HEK293 (cell line): ENCODE results near the gene ASAP2.
A peak's percentile ranks its signal among the peaks of the same experiment; 100 is the strongest.

Experiments used
- CTCF ChIA-PET: fragments of 350-600 bp; formaldehyde crosslinking; extraction: SDS; loops from one replicate; lab custom pipeline; 2021; ENCODE audit warnings: antibody characterized with exemption; lab: Yijun Ruan, JAX
- POLR2A ChIA-PET: fragments of 300-600 bp; formaldehyde crosslinking; extraction: SDS; loops from one replicate; lab custom pipeline; 2020; ENCODE audit warnings: antibody characterized with exemption, inconsistent platforms; lab: Yijun Ruan, JAX
- H3K27ac ChIP-seq: fragments of 200-500 bp; sonication (Bioruptor generic); 2 replicates; pipeline ENCODE4 v1.5.1; 2014; ENCODE audit warnings: low read depth, low read length, control low read depth, inconsistent platforms; ENCODE audit errors: extremely low read depth
- H3K36me3 ChIP-seq, 2 experiments: fragments of 200-500 bp in 1 of 2; sonication (Bioruptor generic) in 1 of 2; 1 replicate in 1 of 2; 2 replicates in 1 of 2; pipeline ENCODE4 v1.5.1; 2014 to 2017; ENCODE audit warnings: inconsistent platforms in 2 of 2, low read length in 2 of 2; ENCODE audit not compliant: control insufficient read depth in 2 of 2, insufficient read depth in 1 of 2
- H3K4me1 ChIP-seq: fragments of 200-500 bp; sonication (Bioruptor generic); 2 replicates; pipeline ENCODE4 v1.5.1; 2014; ENCODE audit warnings: mild to moderate bottlenecking, low read length, inconsistent platforms; ENCODE audit not compliant: control insufficient read depth, insufficient read depth
- H3K4me3 ChIP-seq: 2 replicates; pipeline ENCODE4 v1.5.1; 2011; ENCODE audit warnings: low read depth, mild to moderate bottlenecking, control low read depth, low read length, moderate library complexity
- H3K9me3 ChIP-seq: fragments of 200-500 bp; sonication (Bioruptor generic); 2 replicates; pipeline ENCODE4 v1.5.1; 2014; ENCODE audit warnings: low read depth, low read length, inconsistent platforms; ENCODE audit not compliant: control insufficient read depth, insufficient read depth
- BCL6B ChIP-seq: fragments of 450-650 bp; formaldehyde crosslinking; IDR thresholded peaks from 2 replicates; pipeline ENCODE4 v1.5.1; 2017; ENCODE audit warnings: missing biosample characterization, missing genetic modification characterization
- CTCF ChIP-seq: fragments of 450-650 bp; formaldehyde crosslinking; IDR thresholded peaks from 2 replicates; pipeline ENCODE4 v1.5.1; 2016; ENCODE audit warnings: missing biosample characterization, missing genetic modification characterization
- EGR2 ChIP-seq: fragments of 450-650 bp; formaldehyde crosslinking; IDR thresholded peaks from 2 replicates; pipeline ENCODE4 v1.5.1; 2016; ENCODE audit warnings: low read depth, missing biosample characterization, missing genetic modification characterization
- SCRT1 ChIP-seq: fragments of 450-650 bp; formaldehyde crosslinking; IDR thresholded peaks from 2 replicates; pipeline ENCODE4 v1.5.1; 2016; ENCODE audit warnings: missing biosample characterization, missing genetic modification characterization, borderline replicate concordance
- SP7 ChIP-seq: fragments of 450-650 bp; formaldehyde crosslinking; IDR thresholded peaks from 2 replicates; pipeline ENCODE4 v1.5.1; 2016; ENCODE audit warnings: missing biosample characterization, missing genetic modification characterization
- ZBTB17 ChIP-seq: fragments of 450-650 bp; formaldehyde crosslinking; IDR thresholded peaks from 2 replicates; pipeline ENCODE4 v1.5.1; 2016; ENCODE audit warnings: missing biosample characterization, missing genetic modification characterization
- ZFHX2 ChIP-seq: fragments of 450-650 bp; formaldehyde crosslinking; conservative IDR thresholded peaks from 2 replicates; pipeline ENCODE4 v1.5.1; 2016; ENCODE audit warnings: missing biosample characterization, missing genetic modification characterization
- ZNF138 ChIP-seq: fragments of 450-650 bp; formaldehyde crosslinking; IDR thresholded peaks from 2 replicates; pipeline ENCODE4 v1.5.1; 2016; ENCODE audit warnings: missing biosample characterization, missing genetic modification characterization, borderline replicate concordance
- ZNF24 ChIP-seq: fragments of 450-650 bp; formaldehyde crosslinking; IDR thresholded peaks from 2 replicates; pipeline ENCODE4 v1.5.1; 2016; ENCODE audit warnings: missing biosample characterization, missing genetic modification characterization
- ZNF362 ChIP-seq: fragments of 450-650 bp; formaldehyde crosslinking; IDR thresholded peaks from 2 replicates; pipeline ENCODE4 v1.5.1; 2016; ENCODE audit warnings: missing biosample characterization, missing genetic modification characterization
- ZNF558 ChIP-seq: fragments of 450-650 bp; formaldehyde crosslinking; IDR thresholded peaks from 2 replicates; pipeline ENCODE4 v1.5.1; 2016; ENCODE audit warnings: missing biosample characterization, missing genetic modification characterization
- ZNF624 ChIP-seq: fragments of 450-650 bp; formaldehyde crosslinking; IDR thresholded peaks from 2 replicates; pipeline ENCODE4 v1.5.1; 2017; ENCODE audit warnings: missing biosample characterization, missing genetic modification characterization
- ZNF654 ChIP-seq: fragments of 450-650 bp; formaldehyde crosslinking; IDR thresholded peaks from 2 replicates; pipeline ENCODE4 v1.5.1; 2016; ENCODE audit warnings: low read depth, missing biosample characterization, missing genetic modification characterization
- ZNF660 ChIP-seq: fragments of 450-650 bp; IDR thresholded peaks from 2 replicates; pipeline ENCODE4 v1.5.1; 2018; ENCODE audit warnings: missing biosample characterization, mild to moderate bottlenecking, missing genetic modification characterization
- ZNF701 ChIP-seq: fragments of 450-650 bp; formaldehyde crosslinking; IDR thresholded peaks from 2 replicates; pipeline ENCODE4 v1.5.1; 2016; ENCODE audit warnings: missing biosample characterization, missing genetic modification characterization
- ZSCAN30 ChIP-seq: fragments of 450-650 bp; IDR thresholded peaks from 2 replicates; pipeline ENCODE4 v1.5.1; 2018; ENCODE audit warnings: missing biosample characterization, mild to moderate bottlenecking, missing genetic modification characterization, moderate library complexity
- TF ChIP-seq, protein P1 (sequence below): fragments of 450-650 bp; formaldehyde crosslinking; IDR thresholded peaks from 2 replicates; pipeline ENCODE4 v1.5.1; 2016; ENCODE audit warnings: missing biosample characterization, missing genetic modification characterization
- TF ChIP-seq, protein P2 (sequence below): fragments of 450-650 bp; formaldehyde crosslinking; IDR thresholded peaks from 2 replicates; pipeline ENCODE4 v1.5.1; 2016; ENCODE audit warnings: missing biosample characterization, missing genetic modification characterization, borderline replicate concordance

Gene ASAP2

GRCh38 chr2:9332853-9333245 lies 126.2 kb downstream of the ASAP2 start:
- Histone ChIP-seq H3K4me3 (no peak overlapping the region), H3K4me1 (peaks cover 11% of the 10 kb centered on the region), H3K9me3 (no peaks in the 10 kb centered on the region), H3K27ac (no peak overlapping the region), H3K36me3 (peaks cover 0 to 23% of the 10 kb centered on the region in 2 experiments; a peak in 1 of 3 replicates)
- ChIA-PET CTCF (interaction anchor here (0.7 to 2.9 kb wide), 8 partner anchors 9 to 191 kb away, joined by 3 to 20 read pairs (median 5); no protein-coding TSS in a partner anchor), POLR2A (interaction anchor here (0.6 kb wide), 1 partner anchor 137 kb away, joined by 3 read pairs; no protein-coding TSS in a partner anchor)
- TF ChIP-seq, protein P1, sequence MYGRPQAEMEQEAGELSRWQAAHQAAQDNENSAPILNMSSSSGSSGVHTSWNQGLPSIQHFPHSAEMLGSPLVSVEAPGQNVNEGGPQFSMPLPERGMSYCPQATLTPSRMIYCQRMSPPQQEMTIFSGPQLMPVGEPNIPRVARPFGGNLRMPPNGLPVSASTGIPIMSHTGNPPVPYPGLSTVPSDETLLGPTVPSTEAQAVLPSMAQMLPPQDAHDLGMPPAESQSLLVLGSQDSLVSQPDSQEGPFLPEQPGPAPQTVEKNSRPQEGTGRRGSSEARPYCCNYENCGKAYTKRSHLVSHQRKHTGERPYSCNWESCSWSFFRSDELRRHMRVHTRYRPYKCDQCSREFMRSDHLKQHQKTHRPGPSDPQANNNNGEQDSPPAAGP (tag by site-specific recombination) = no peak
- TF ChIP-seq SCRT1 (tag by site-specific recombination) (no peak), SP7 (tag by site-specific recombination) (no peak)

- peaks cover 11% of the 10 kb centered on the region for H3K4me1 ChIP-seq
- H3K27ac ChIP-seq = no peak overlapping the region
- CTCF ChIA-PET = interaction anchor here (0.6 to 2.9 kb wide), 15 partner anchors 9 to 237 kb away, joined by 3 to 20 read pairs (median 3); no protein-coding TSS in a partner anchor
- peaks cover 0 to 23% of the 10 kb centered on the region in 2 experiments; a peak in 1 of 3 replicates for H3K36me3 ChIP-seq
- TF ChIP-seq ZNF654 (tag by site-specific recombination) (peak; percentile 58), ZSCAN30 (tag by site-specific recombination) (0 out of 2 replicates have a peak, but pooled peaks have one; percentile 19), ZNF660 (tag by site-specific recombination) (0 out of 2 replicates have a peak, but pooled peaks have one; percentile 27), ZNF624 (tag by site-specific recombination) (no peak), ZNF362 (tag by site-specific recombination) (peak; percentile 96), EGR2 (peak; percentile 22; the same call in 1 of the 2 replicates), ZNF558 (tag by site-specific recombination) (no peak), ZBTB17 (peak; percentile 74), SCRT1 (tag by site-specific recombination) (no peak), ZNF24 (no peak), CTCF (tag by site-specific recombination) (peak; percentile 53)
- TF ChIP-seq, protein P2, sequence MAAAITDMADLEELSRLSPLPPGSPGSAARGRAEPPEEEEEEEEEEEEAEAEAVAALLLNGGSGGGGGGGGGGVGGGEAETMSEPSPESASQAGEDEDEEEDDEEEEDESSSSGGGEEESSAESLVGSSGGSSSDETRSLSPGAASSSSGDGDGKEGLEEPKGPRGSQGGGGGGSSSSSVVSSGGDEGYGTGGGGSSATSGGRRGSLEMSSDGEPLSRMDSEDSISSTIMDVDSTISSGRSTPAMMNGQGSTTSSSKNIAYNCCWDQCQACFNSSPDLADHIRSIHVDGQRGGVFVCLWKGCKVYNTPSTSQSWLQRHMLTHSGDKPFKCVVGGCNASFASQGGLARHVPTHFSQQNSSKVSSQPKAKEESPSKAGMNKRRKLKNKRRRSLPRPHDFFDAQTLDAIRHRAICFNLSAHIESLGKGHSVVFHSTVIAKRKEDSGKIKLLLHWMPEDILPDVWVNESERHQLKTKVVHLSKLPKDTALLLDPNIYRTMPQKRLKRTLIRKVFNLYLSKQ (tag by site-specific recombination) = no peak
- no peaks in the 10 kb centered on the region for H3K9me3 ChIP-seq
- no peak overlapping the region for H3K4me3 ChIP-seq
- POLR2A ChIA-PET = interaction anchor here (0.6 kb wide), 1 partner anchor 138 kb away, joined by 3 read pairs; no protein-coding TSS in a partner anchor
These were observed 127.1 kb downstream of the ASAP2 start for GRCh38 chr2:9333591-9334171.

GRCh38 chr2:9334761-9335160 lies 128.1 kb downstream of the ASAP2 start:
- Histone ChIP-seq H3K9me3 (no peaks in the 10 kb centered on the region), H3K4me3 (no peak overlapping the region), H3K36me3 (peaks cover 0 to 17% of the 10 kb centered on the region in 2 experiments; a peak in 1 of 3 replicates), H3K27ac (no peak overlapping the region), H3K4me1 (peaks cover 11% of the 10 kb centered on the region)
- ChIA-PET CTCF (interaction anchor here (0.7 to 2.9 kb wide), 6 partner anchors 14 to 461 kb away, joined by 3 to 20 read pairs (median 3); no protein-coding TSS in a partner anchor), POLR2A (no interaction called here)
- TF ChIP-seq ZNF138 (tag by site-specific recombination) = no peak
- no peak for TF ChIP-seq ZNF701 (tag by site-specific recombination)
- TF ChIP-seq EGR2 = 0 out of 2 replicates have a peak, but pooled peaks have one; percentile 30
- no peak for TF ChIP-seq BCL6B (tag by site-specific recombination)
- TF ChIP-seq ZFHX2 = peak; percentile 74
